HG03558 (cell line): ENCODE results near the gene UBALD2.
"Not testable (repeated sequence)": the region's sequence is repeated elsewhere in the genome, so short reads cannot be mapped to it uniquely, and the experiment has no call there.

Experiments used
- ATAC-seq: cut with Tn5 transposase; IDR thresholded peaks from one replicate; pipeline ENCODE4 v1.9.1; 2021; ENCODE audit warnings: moderate number of reproducible peaks; ENCODE audit not compliant: unreplicated experiment; ENCODE audit errors: extremely low read depth

The UBALD2 gene

GRCh38 chr17:76243826-76244679, 21.1 kb upstream of the UBALD2 start:
- no peak for ATAC-seq

- not testable (repeated sequence) for ATAC-seq
Observed at GRCh38 chr17:76244721-76245120, 20.4 kb upstream of the UBALD2 start.

GRCh38 chr17:76246080-76247066, 18.8 kb upstream of the UBALD2 start:
- peak; percentile 78 for ATAC-seq

- no peak for ATAC-seq
Observed at GRCh38 chr17:76247304-76247703, 17.8 kb upstream of the UBALD2 start.

GRCh38 chr17:76248013-76248782, 16.9 kb upstream of the UBALD2 start:
- ATAC-seq, result no peak

GRCh38 chr17:76250141-76250540, 15.0 kb upstream of the UBALD2 start:
- no peak for ATAC-seq

GRCh38 chr17:76251478-76252039, 13.6 kb upstream of the UBALD2 start:
- ATAC-seq, result no peak

- ATAC-seq, result no peak
Observed at GRCh38 chr17:76252040-76252954, 12.9 kb upstream of the UBALD2 start.

- ATAC-seq, result not testable (repeated sequence)
Observed at GRCh38 chr17:76252967-76253766, 12.0 kb upstream of the UBALD2 start.

GRCh38 chr17:76253841-76254240, 11.3 kb upstream of the UBALD2 start:
- no peak for ATAC-seq

- no peak for ATAC-seq
Observed at GRCh38 chr17:76254275-76254674, 10.9 kb upstream of the UBALD2 start.

- no peak for ATAC-seq
Observed at GRCh38 chr17:76255801-76256429, 9.2 kb upstream of the UBALD2 start.

GRCh38 chr17:76256430-76257050, 8.6 kb upstream of the UBALD2 start:
- not testable (repeated sequence) for ATAC-seq

- ATAC-seq, result no peak
Observed at GRCh38 chr17:76260220-76260619, 4.9 kb upstream of the UBALD2 start.

GRCh38 chr17:76260669-76261068, 4.5 kb upstream of the UBALD2 start:
- no peak for ATAC-seq

GRCh38 chr17:76261421-76262215, 3.5 kb upstream of the UBALD2 start:
- no peak for ATAC-seq
